DND-41 (cell line): Measurements from ENCODE around the gene RETN.

ENCODE experiments used
- ATAC-seq: fragments of 200-7000 bp; cut with Tn5 transposase; 3 replicates; pipeline ENCODE4 v1.9.1; 2021; ENCODE audit warnings: low read depth; ENCODE audit not compliant: insufficient read depth
- DNase-seq: peaks from one replicate; pipeline ENCODE4 v3.0.0-alpha.2; 2020
- H2AFZ ChIP-seq: 2 replicates; pipeline ENCODE4 v1.6.0; 2012; ENCODE audit warnings: low read depth, low read length
- H3K27ac ChIP-seq: 2 replicates; pipeline ENCODE4 v1.5.1; 2012; ENCODE audit warnings: low read length, inconsistent platforms
- H3K27me3 ChIP-seq: fragments of 200-600 bp; sonication (generic); 2 replicates; pipeline ENCODE4 v1.6.0; 2012; ENCODE audit warnings: low read length, mild to moderate bottlenecking, inconsistent platforms; ENCODE audit not compliant: insufficient read depth, poor library complexity
- H3K36me3 ChIP-seq: 2 replicates; pipeline ENCODE4 v1.5.1; 2012; ENCODE audit warnings: low read length, inconsistent platforms; ENCODE audit not compliant: insufficient read depth
- H3K4me1 ChIP-seq: 2 replicates; pipeline ENCODE4 v1.5.1; 2012; ENCODE audit warnings: mild to moderate bottlenecking, low read length; ENCODE audit not compliant: insufficient read depth
- H3K4me2 ChIP-seq: 2 replicates; pipeline ENCODE4 v1.6.0; 2012; ENCODE audit warnings: mild to moderate bottlenecking, moderate library complexity, low read length, inconsistent platforms; ENCODE audit not compliant: insufficient read depth
- H3K4me3 ChIP-seq, 2 experiments: fragments of 200-600 bp in 1 of 2; shearing (Covaris generic) in 1 of 2; 2 replicates each; pipeline ENCODE4 v1.5.1; 2012 to 2016; ENCODE audit warnings: inconsistent platforms in 2 of 2, low read length in 2 of 2, mild to moderate bottlenecking in 2 of 2, low read depth in 1 of 2, moderate library complexity in 1 of 2
- H3K79me2 ChIP-seq: 2 replicates; pipeline ENCODE4 v1.6.0; 2012; ENCODE audit warnings: low read length, inconsistent platforms; ENCODE audit not compliant: insufficient read depth
- H3K9ac ChIP-seq: 2 replicates; pipeline ENCODE4 v1.6.0; 2012; ENCODE audit warnings: low read depth, mild to moderate bottlenecking, inconsistent platforms, low read length, moderate library complexity
- H3K9me3 ChIP-seq: 2 replicates; pipeline ENCODE4 v1.5.1; 2012; ENCODE audit warnings: low read length, moderate library complexity, mild to moderate bottlenecking, inconsistent platforms; ENCODE audit not compliant: insufficient read depth, severe bottlenecking
- H4K20me1 ChIP-seq: 2 replicates; pipeline ENCODE4 v1.6.0; 2012; ENCODE audit warnings: low read length; ENCODE audit not compliant: insufficient read depth
- CTCF ChIP-seq: IDR thresholded peaks from 2 replicates; pipeline ENCODE4 v1.5.1; 2012; ENCODE audit warnings: borderline replicate concordance, low read length, moderate library complexity, mild to moderate bottlenecking; ENCODE audit not compliant: poor library complexity, severe bottlenecking; ENCODE audit errors: extremely low read depth
- EZH2 ChIP-seq: IDR thresholded peaks from 3 replicates; pipeline ENCODE4 v1.6.1; 2012; ENCODE audit warnings: borderline replicate concordance, low read depth, mild to moderate bottlenecking, moderate library complexity, low read length, inconsistent platforms; ENCODE audit not compliant: severe bottlenecking

The RETN gene

GRCh38 chr19:7633698-7634097, 35.2 kb upstream of the RETN start, which contains the start of gene PCP2:
Gene PCP2, minus strand, starts transcription at chr19:7633719. Its CDS starts 262 bp downstream, at chr19:7633457.
- Histone ChIP-seq H3K4me2 (no peak within 1 kb of the TSS), H3K4me1 (peaks cover 20% of the 10 kb centered on the region), H2AFZ (no peak within 1 kb of the TSS), H3K79me2 (peaks cover 31% of the 10 kb centered on the region), H3K9me3 (no peaks in the 10 kb centered on the region), H3K27ac (no peak within 1 kb of the TSS), H3K36me3 (peaks cover 12% of the 10 kb centered on the region; the same call in 1 of the 2 replicates), H3K4me3 (no peak within 1 kb of the TSS), H4K20me1 (peaks cover 18% of the 10 kb centered on the region; the same call in 1 of the 2 replicates), H3K9ac (no peak within 1 kb of the TSS), H3K27me3 (no peaks in the 10 kb centered on the region)
- DNase-seq (no peak), ATAC-seq (no peak)
- TF ChIP-seq EZH2, result no peak
- TF ChIP-seq CTCF, result no peak

- Histone ChIP-seq H3K27ac (no peak overlapping the region), H2AFZ (no peak overlapping the region), H3K36me3 (peaks cover 12% of the 10 kb centered on the region; the same call in 1 of the 2 replicates), H3K79me2 (peaks cover 13% of the 10 kb centered on the region), H3K27me3 (no peaks in the 10 kb centered on the region), H3K4me1 (peaks cover 12% of the 10 kb centered on the region), H3K9me3 (peaks cover 5% of the 10 kb centered on the region), H3K4me2 (no peak overlapping the region), H3K9ac (no peak overlapping the region), H4K20me1 (peaks cover 15% of the 10 kb centered on the region; the same call in 1 of the 2 replicates), H3K4me3 (no peak overlapping the region)
- ATAC-seq (no peak), DNase-seq (no peak)
- TF ChIP-seq CTCF, result no peak
- no peak for TF ChIP-seq EZH2
Observed at GRCh38 chr19:7635670-7636069, 33.2 kb upstream of the RETN start.

- H3K27ac ChIP-seq, result no peak overlapping the region
- peaks cover 12% of the 10 kb centered on the region; the same call in 1 of the 2 replicates for H3K36me3 ChIP-seq
- H3K79me2 ChIP-seq, result peaks cover 8% of the 10 kb centered on the region; the same call in 1 of the 2 replicates
- no peak for DNase-seq
- H2AFZ ChIP-seq, result no peak overlapping the region
- peaks cover 5% of the 10 kb centered on the region for H3K9me3 ChIP-seq
- H4K20me1 ChIP-seq, result peaks cover 15% of the 10 kb centered on the region; the same call in 1 of the 2 replicates
- TF ChIP-seq EZH2 (no peak), CTCF (no peak)
- no peak overlapping the region for H3K4me2 ChIP-seq
- H3K4me1 ChIP-seq, result peaks cover 6% of the 10 kb centered on the region; the same call in 1 of the 2 replicates
- ATAC-seq, result no peak
- no peak overlapping the region for H3K9ac ChIP-seq
- H3K27me3 ChIP-seq, result no peaks in the 10 kb centered on the region
- no peak overlapping the region for H3K4me3 ChIP-seq
Observed at GRCh38 chr19:7636317-7636690, 32.5 kb upstream of the RETN start.
